T-helper 1 cell treated with Interleukin-12 subunit alpha and Interleukin-12 subunit beta and Interleukin-4 antibody, amounts not matched to agents 30 μg/mL and 1 μg/mL, for 36 hours (primary cell): ENCODE data around the gene EEF1AKMT1.
"Not testable (repeated sequence)": the region's sequence is repeated elsewhere in the genome, so short reads cannot be mapped to it uniquely, and the experiment has no call there.

ENCODE experiments used
- H3K27ac Mint-ChIP-seq: one replicate; pipeline ENCODE4 v1.8.0; 2021; ENCODE audit warnings: mild to moderate bottlenecking, mixed read lengths
- H3K27me3 Mint-ChIP-seq: one replicate; pipeline ENCODE4 v1.8.0; 2021; ENCODE audit warnings: low read depth, mixed read lengths
- H3K36me3 Mint-ChIP-seq: one replicate; pipeline ENCODE4 v1.8.0; 2021; ENCODE audit warnings: low read depth, mixed read lengths
- H3K4me1 Mint-ChIP-seq: one replicate; pipeline ENCODE4 v1.8.0; 2021; ENCODE audit warnings: low read depth, mixed read lengths
- H3K4me3 Mint-ChIP-seq: one replicate; pipeline ENCODE4 v1.8.0; 2021; ENCODE audit warnings: mild to moderate bottlenecking, moderate library complexity, mixed read lengths
- H3K9me3 Mint-ChIP-seq: one replicate; pipeline ENCODE4 v1.8.0; 2021; ENCODE audit warnings: mixed read lengths

Gene EEF1AKMT1

GRCh38 chr13:20702915-20703779 is 70.6 kb downstream of the EEF1AKMT1 start, which contains the start of gene IL17D:
Gene IL17D, plus strand, starts transcription at chr13:20703699. Its CDS starts 303 bp downstream, at chr13:20704002.
- Mint-ChIP-seq H3K4me1 (peaks cover 5% of the 10 kb centered on the region), H3K27ac (no peak within 1 kb of the TSS), H3K4me3 (peak within 1 kb of the TSS; percentile 88), H3K27me3 (peaks cover 49% of the 10 kb centered on the region), H3K9me3 (no peaks in the 10 kb centered on the region), H3K36me3 (peaks cover 2% of the 10 kb centered on the region)

- Mint-ChIP-seq H3K4me1 (peaks cover 5% of the 10 kb centered on the region), H3K27me3 (peaks cover 49% of the 10 kb centered on the region), H3K4me3 (peak overlapping the region; percentile 88), H3K27ac (no peak overlapping the region), H3K9me3 (no peaks in the 10 kb centered on the region), H3K36me3 (peaks cover 2% of the 10 kb centered on the region)
Measured at GRCh38 chr13:20702530-20702914, 71.2 kb downstream of the EEF1AKMT1 start.

GRCh38 chr13:20701461-20701860 is 72.3 kb downstream of the EEF1AKMT1 start:
- Mint-ChIP-seq H3K36me3 (peaks cover 2% of the 10 kb centered on the region), H3K4me3 (no peak overlapping the region)

GRCh38 chr13:20700288-20700687 is 73.5 kb downstream of the EEF1AKMT1 start:
- peaks cover 2% of the 10 kb centered on the region for H3K36me3 Mint-ChIP-seq
- peaks cover 56% of the 10 kb centered on the region for H3K27me3 Mint-ChIP-seq
- no peaks in the 10 kb centered on the region for H3K9me3 Mint-ChIP-seq
- H3K4me3 Mint-ChIP-seq = no peak overlapping the region
- no peak overlapping the region for H3K27ac Mint-ChIP-seq
- H3K4me1 Mint-ChIP-seq = peaks cover 5% of the 10 kb centered on the region

More at GRCh38 chr13:20701461-20701860, 72.3 kb downstream of the EEF1AKMT1 start:
- Mint-ChIP-seq H3K27me3 (peaks cover 49% of the 10 kb centered on the region), H3K9me3 (no peaks in the 10 kb centered on the region), H3K4me1 (peaks cover 5% of the 10 kb centered on the region), H3K27ac (no peak overlapping the region)

- no peaks in the 10 kb centered on the region for H3K9me3 Mint-ChIP-seq
- peaks cover 5% of the 10 kb centered on the region for H3K4me1 Mint-ChIP-seq
- no peak overlapping the region for H3K27ac Mint-ChIP-seq
- H3K27me3 Mint-ChIP-seq = peaks cover 53% of the 10 kb centered on the region
- H3K36me3 Mint-ChIP-seq = peaks cover 2% of the 10 kb centered on the region
- no peak overlapping the region for H3K4me3 Mint-ChIP-seq
Measured at GRCh38 chr13:20699715-20700114, 74.0 kb downstream of the EEF1AKMT1 start.

GRCh38 chr13:20696073-20696472 is 77.7 kb downstream of the EEF1AKMT1 start:
- Mint-ChIP-seq H3K36me3 (no peaks in the 10 kb centered on the region), H3K9me3 (no peaks in the 10 kb centered on the region), H3K4me1 (no peaks in the 10 kb centered on the region), H3K27ac (no peak overlapping the region), H3K27me3 (peaks cover 29% of the 10 kb centered on the region), H3K4me3 (no peak overlapping the region)

- Mint-ChIP-seq H3K4me1 (no peaks in the 10 kb centered on the region), H3K4me3 (no peak overlapping the region), H3K27me3 (peaks cover 8% of the 10 kb centered on the region), H3K36me3 (no peaks in the 10 kb centered on the region), H3K9me3 (no peaks in the 10 kb centered on the region), H3K27ac (no peak overlapping the region)
Measured at GRCh38 chr13:20691616-20692015, 82.1 kb downstream of the EEF1AKMT1 start.

GRCh38 chr13:20689291-20689690 is 84.5 kb downstream of the EEF1AKMT1 start:
- Mint-ChIP-seq H3K27me3 (no peaks in the 10 kb centered on the region), H3K36me3 (no peaks in the 10 kb centered on the region), H3K4me1 (no peaks in the 10 kb centered on the region), H3K4me3 (no peak overlapping the region), H3K9me3 (no peaks in the 10 kb centered on the region), H3K27ac (no peak overlapping the region)

GRCh38 chr13:20686863-20687579 is 86.7 kb downstream of the EEF1AKMT1 start:
- H3K4me1 Mint-ChIP-seq = no peaks in the 10 kb centered on the region
- no peak overlapping the region for H3K27ac Mint-ChIP-seq
- H3K36me3 Mint-ChIP-seq = no peaks in the 10 kb centered on the region
- H3K4me3 Mint-ChIP-seq = no peak overlapping the region
- H3K9me3 Mint-ChIP-seq = no peaks in the 10 kb centered on the region
- no peaks in the 10 kb centered on the region for H3K27me3 Mint-ChIP-seq

GRCh38 chr13:20686167-20686566 is 87.6 kb downstream of the EEF1AKMT1 start:
- Mint-ChIP-seq H3K4me3 (no peak overlapping the region), H3K27ac (no peak overlapping the region), H3K9me3 (no peaks in the 10 kb centered on the region), H3K4me1 (no peaks in the 10 kb centered on the region), H3K27me3 (no peaks in the 10 kb centered on the region), H3K36me3 (no peaks in the 10 kb centered on the region)

- H3K4me3 Mint-ChIP-seq = no peak overlapping the region
- H3K4me1 Mint-ChIP-seq = no peaks in the 10 kb centered on the region
- H3K36me3 Mint-ChIP-seq = no peaks in the 10 kb centered on the region
- H3K27ac Mint-ChIP-seq = no peak overlapping the region
- no peaks in the 10 kb centered on the region for H3K9me3 Mint-ChIP-seq
- no peaks in the 10 kb centered on the region for H3K27me3 Mint-ChIP-seq
Measured at GRCh38 chr13:20685092-20685491, 88.7 kb downstream of the EEF1AKMT1 start.

GRCh38 chr13:20684546-20684945 is 89.2 kb downstream of the EEF1AKMT1 start:
- H3K9me3 Mint-ChIP-seq = no peaks in the 10 kb centered on the region
- no peak overlapping the region for H3K4me3 Mint-ChIP-seq
- H3K4me1 Mint-ChIP-seq = no peaks in the 10 kb centered on the region
- H3K27me3 Mint-ChIP-seq = no peaks in the 10 kb centered on the region
- H3K36me3 Mint-ChIP-seq = no peaks in the 10 kb centered on the region
- no peak overlapping the region for H3K27ac Mint-ChIP-seq

GRCh38 chr13:20684041-20684440 is 89.7 kb downstream of the EEF1AKMT1 start:
- H3K4me3 Mint-ChIP-seq = no peak overlapping the region
- H3K27ac Mint-ChIP-seq = no peak overlapping the region
- H3K27me3 Mint-ChIP-seq = no peaks in the 10 kb centered on the region
- H3K4me1 Mint-ChIP-seq = no peaks in the 10 kb centered on the region
- H3K9me3 Mint-ChIP-seq = no peaks in the 10 kb centered on the region
- H3K36me3 Mint-ChIP-seq = no peaks in the 10 kb centered on the region

GRCh38 chr13:20682061-20682460 is 91.7 kb downstream of the EEF1AKMT1 start:
- H3K4me3 Mint-ChIP-seq = no peak overlapping the region
- H3K36me3 Mint-ChIP-seq = no peaks in the 10 kb centered on the region

GRCh38 chr13:20681481-20681880 is 92.3 kb downstream of the EEF1AKMT1 start:
- not testable (repeated sequence) for H3K27ac Mint-ChIP-seq, H3K4me3 Mint-ChIP-seq, H3K27me3 Mint-ChIP-seq, H3K9me3 Mint-ChIP-seq, H3K4me1 Mint-ChIP-seq, H3K36me3 Mint-ChIP-seq

More at GRCh38 chr13:20682061-20682460, 91.7 kb downstream of the EEF1AKMT1 start:
- no peak overlapping the region for H3K27ac Mint-ChIP-seq
- no peaks in the 10 kb centered on the region for H3K27me3 Mint-ChIP-seq
- H3K9me3 Mint-ChIP-seq = no peaks in the 10 kb centered on the region
- no peaks in the 10 kb centered on the region for H3K4me1 Mint-ChIP-seq
